Measurements from ENCODE around the gene RAB6B. TPM values are rescaled to one million over a fixed set of nuclear protein-coding genes. Genes with fewer than 3 reads are reported as not detected.

The RAB6B gene
- polyA plus RNA-seq, 1 donor from 2014 or later: 57.5 TPM

DNA sequence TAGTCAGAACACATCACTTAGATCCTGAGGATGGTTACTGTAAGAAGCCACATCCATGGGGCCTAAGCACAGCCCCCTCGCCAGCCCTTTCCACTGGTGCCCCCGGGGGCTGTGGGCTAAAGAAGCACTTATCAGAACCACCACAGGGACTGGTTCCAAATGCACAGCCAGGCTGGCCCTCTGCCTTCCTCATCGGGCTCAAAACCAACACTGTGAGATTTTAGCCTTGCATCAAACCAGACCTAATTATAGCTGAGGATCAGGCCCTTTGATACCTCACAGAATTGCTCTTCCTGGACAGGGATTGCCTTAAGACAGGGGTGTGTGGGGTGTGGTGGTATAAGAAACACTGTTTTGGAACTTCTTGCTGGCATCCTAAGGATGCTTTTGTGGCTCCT is 66.4 kb downstream of the RAB6B start:
- no peaks in the 10 kb centered on the region for H4K20me1 ChIP-seq (ENCODE audit: insufficient read depth)
- H3K27me3 ChIP-seq (ENCODE audit: insufficient read depth, low read depth, low read length): no peaks in the 10 kb centered on the region
- H3K27ac ChIP-seq (ENCODE audit: low read length): no peak overlapping the region
- H3K79me2 ChIP-seq (replicated peaks; ENCODE audit: insufficient read depth, low read length): no peaks in the 10 kb centered on the region
- H3F3A ChIP-seq (ENCODE audit: insufficient read depth, low read length, poor library complexity, severe bottlenecking): no peaks in the 10 kb centered on the region
- no peak overlapping the region for H3K9ac ChIP-seq (ENCODE audit: low read length)
- H2AFZ ChIP-seq (ENCODE audit: low read depth, low read length): no peak overlapping the region
- no peaks in the 10 kb centered on the region for H3K36me3 ChIP-seq (ENCODE audit: insufficient read depth, low read length)
- H3K4me2 ChIP-seq (ENCODE audit: low read length): no peak overlapping the region
- no peaks in the 10 kb centered on the region for H3K9me3 ChIP-seq (ENCODE audit: low read length)
- TF ChIP-seq SMC3 (conservative IDR thresholded peaks at IDR 0.05; ENCODE audit: poor library complexity) (no peak), EP300 (conservative IDR thresholded peaks at IDR 0.05; ENCODE audit: poor library complexity, severe bottlenecking) (no peak), EZH2 (IDR thresholded peaks at IDR 0.05; ENCODE audit: borderline replicate concordance, insufficient read depth, low read length, poor library complexity, severe bottlenecking) (no peak), MXI1 (conservative IDR thresholded peaks at IDR 0.05; ENCODE audit: poor library complexity, severe bottlenecking) (no peak), RAD21 (conservative IDR thresholded peaks at IDR 0.05) (no peak), TAF1 (IDR thresholded peaks at IDR 0.05; ENCODE audit: low read depth) (no peak), POLR2AphosphoS5 (IDR thresholded peaks at IDR 0.05) (no peak)
- TF ChIP-seq, protein P1, sequence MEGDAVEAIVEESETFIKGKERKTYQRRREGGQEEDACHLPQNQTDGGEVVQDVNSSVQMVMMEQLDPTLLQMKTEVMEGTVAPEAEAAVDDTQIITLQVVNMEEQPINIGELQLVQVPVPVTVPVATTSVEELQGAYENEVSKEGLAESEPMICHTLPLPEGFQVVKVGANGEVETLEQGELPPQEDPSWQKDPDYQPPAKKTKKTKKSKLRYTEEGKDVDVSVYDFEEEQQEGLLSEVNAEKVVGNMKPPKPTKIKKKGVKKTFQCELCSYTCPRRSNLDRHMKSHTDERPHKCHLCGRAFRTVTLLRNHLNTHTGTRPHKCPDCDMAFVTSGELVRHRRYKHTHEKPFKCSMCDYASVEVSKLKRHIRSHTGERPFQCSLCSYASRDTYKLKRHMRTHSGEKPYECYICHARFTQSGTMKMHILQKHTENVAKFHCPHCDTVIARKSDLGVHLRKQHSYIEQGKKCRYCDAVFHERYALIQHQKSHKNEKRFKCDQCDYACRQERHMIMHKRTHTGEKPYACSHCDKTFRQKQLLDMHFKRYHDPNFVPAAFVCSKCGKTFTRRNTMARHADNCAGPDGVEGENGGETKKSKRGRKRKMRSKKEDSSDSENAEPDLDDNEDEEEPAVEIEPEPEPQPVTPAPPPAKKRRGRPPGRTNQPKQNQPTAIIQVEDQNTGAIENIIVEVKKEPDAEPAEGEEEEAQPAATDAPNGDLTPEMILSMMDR (IDR thresholded peaks at IDR 0.05; ENCODE audit: poor library complexity, severe bottlenecking): no peak
- H3K4me3 ChIP-seq (ENCODE audit: low read length): no peak overlapping the region
- no peaks in the 10 kb centered on the region for H3K9me2 ChIP-seq (ENCODE audit: insufficient read depth, low read length)

DNA sequence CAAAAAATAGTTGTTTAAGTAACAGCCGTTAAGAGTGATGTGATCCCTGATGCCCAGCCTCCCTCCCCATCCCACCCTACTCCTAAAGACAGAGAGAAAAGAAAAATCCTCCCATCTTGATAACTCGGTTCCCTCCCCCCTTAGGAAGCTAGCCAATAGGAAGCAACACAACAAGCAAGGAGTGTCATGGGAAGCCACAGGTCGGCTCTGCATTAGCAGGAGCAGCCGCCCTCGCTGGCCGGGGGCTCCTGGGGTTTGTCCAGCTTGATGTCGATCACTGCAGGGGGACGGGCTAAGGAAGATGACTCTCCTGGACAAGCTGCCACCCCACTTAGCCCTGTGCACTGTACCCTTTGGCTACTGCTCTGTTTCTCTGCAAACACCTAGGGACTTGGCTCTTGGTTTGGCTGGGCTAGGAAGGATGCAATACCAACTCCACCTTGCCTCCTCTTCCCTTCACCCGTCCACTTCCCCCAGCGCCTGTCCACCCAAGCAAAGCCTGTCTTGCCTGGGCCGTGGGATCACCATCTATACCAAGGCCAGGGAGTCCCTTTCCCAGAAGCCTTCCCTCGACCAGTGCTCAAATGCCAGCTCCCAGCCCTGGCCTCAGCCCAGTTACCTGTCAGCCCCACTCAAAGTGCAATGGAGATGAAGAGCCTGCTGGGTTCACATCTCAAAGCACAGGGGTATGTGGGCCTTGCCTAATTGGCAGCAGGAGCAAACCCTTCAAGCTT is 66.9 kb downstream of the RAB6B start:
- Histone ChIP-seq H3K27ac (ENCODE audit: low read length) (no peak overlapping the region), H4K20me1 (ENCODE audit: insufficient read depth) (no peaks in the 10 kb centered on the region), H3K36me3 (ENCODE audit: insufficient read depth, low read length) (no peaks in the 10 kb centered on the region), H3K79me2 (replicated peaks; ENCODE audit: insufficient read depth, low read length) (no peaks in the 10 kb centered on the region), H3F3A (ENCODE audit: insufficient read depth, low read length, poor library complexity, severe bottlenecking) (no peaks in the 10 kb centered on the region), H3K9ac (ENCODE audit: low read length) (no peak overlapping the region), H3K27me3 (ENCODE audit: insufficient read depth, low read depth, low read length) (no peaks in the 10 kb centered on the region), H3K4me2 (ENCODE audit: low read length) (no peak overlapping the region), H2AFZ (ENCODE audit: low read depth, low read length) (no peak overlapping the region), H3K9me3 (ENCODE audit: low read length) (no peaks in the 10 kb centered on the region), H3K9me2 (ENCODE audit: insufficient read depth, low read length) (no peaks in the 10 kb centered on the region), H3K4me3 (ENCODE audit: low read length) (no peak overlapping the region)
- TF ChIP-seq MXI1 (conservative IDR thresholded peaks at IDR 0.05; ENCODE audit: poor library complexity, severe bottlenecking): no peak
- TF ChIP-seq RAD21 (conservative IDR thresholded peaks at IDR 0.05): no peak
- TF ChIP-seq POLR2AphosphoS5 (IDR thresholded peaks at IDR 0.05): no peak
- TF ChIP-seq SMC3 (conservative IDR thresholded peaks at IDR 0.05; ENCODE audit: poor library complexity): no peak
- TF ChIP-seq, protein P1 (IDR thresholded peaks at IDR 0.05; ENCODE audit: poor library complexity, severe bottlenecking): no peak
- TF ChIP-seq TAF1 (IDR thresholded peaks at IDR 0.05; ENCODE audit: low read depth): no peak
- TF ChIP-seq EP300 (conservative IDR thresholded peaks at IDR 0.05; ENCODE audit: poor library complexity, severe bottlenecking): no peak
- no peak for TF ChIP-seq EZH2 (IDR thresholded peaks at IDR 0.05; ENCODE audit: borderline replicate concordance, insufficient read depth, low read length, poor library complexity, severe bottlenecking)
- TF ChIP-seq, protein P2, sequence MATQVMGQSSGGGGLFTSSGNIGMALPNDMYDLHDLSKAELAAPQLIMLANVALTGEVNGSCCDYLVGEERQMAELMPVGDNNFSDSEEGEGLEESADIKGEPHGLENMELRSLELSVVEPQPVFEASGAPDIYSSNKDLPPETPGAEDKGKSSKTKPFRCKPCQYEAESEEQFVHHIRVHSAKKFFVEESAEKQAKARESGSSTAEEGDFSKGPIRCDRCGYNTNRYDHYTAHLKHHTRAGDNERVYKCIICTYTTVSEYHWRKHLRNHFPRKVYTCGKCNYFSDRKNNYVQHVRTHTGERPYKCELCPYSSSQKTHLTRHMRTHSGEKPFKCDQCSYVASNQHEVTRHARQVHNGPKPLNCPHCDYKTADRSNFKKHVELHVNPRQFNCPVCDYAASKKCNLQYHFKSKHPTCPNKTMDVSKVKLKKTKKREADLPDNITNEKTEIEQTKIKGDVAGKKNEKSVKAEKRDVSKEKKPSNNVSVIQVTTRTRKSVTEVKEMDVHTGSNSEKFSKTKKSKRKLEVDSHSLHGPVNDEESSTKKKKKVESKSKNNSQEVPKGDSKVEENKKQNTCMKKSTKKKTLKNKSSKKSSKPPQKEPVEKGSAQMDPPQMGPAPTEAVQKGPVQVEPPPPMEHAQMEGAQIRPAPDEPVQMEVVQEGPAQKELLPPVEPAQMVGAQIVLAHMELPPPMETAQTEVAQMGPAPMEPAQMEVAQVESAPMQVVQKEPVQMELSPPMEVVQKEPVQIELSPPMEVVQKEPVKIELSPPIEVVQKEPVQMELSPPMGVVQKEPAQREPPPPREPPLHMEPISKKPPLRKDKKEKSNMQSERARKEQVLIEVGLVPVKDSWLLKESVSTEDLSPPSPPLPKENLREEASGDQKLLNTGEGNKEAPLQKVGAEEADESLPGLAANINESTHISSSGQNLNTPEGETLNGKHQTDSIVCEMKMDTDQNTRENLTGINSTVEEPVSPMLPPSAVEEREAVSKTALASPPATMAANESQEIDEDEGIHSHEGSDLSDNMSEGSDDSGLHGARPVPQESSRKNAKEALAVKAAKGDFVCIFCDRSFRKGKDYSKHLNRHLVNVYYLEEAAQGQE (IDR thresholded peaks at IDR 0.05; ENCODE audit: borderline replicate concordance): no peak
